Fibroblast of lung (primary cell): ENCODE measurements around the gene ENTPD3. TPM values are rescaled to one million over a fixed set of nuclear protein-coding genes. Genes with fewer than 3 reads are reported as not detected.

Experiments
- DNase-seq, 2 donors: peaks; one replicate each; pipeline versions ENCODE4 v3.0.0 to v3.0.0-alpha.2; 2010; ENCODE audit warnings: low read depth in 2 of 2
- H2AFZ ChIP-seq: 2 replicates; pipeline ENCODE4 v1.5.1; 2012; ENCODE audit warnings: low read length, control low read depth, inconsistent platforms
- H3K27ac ChIP-seq: 2 replicates; pipeline ENCODE4 v1.5.1; 2011; ENCODE audit warnings: low read length, control low read depth; ENCODE audit not compliant: insufficient read depth
- H3K27me3 ChIP-seq: 2 replicates; pipeline ENCODE4 v1.5.1; 2011; ENCODE audit warnings: mild to moderate bottlenecking, low read length; ENCODE audit not compliant: control insufficient read depth, insufficient read depth
- H3K36me3 ChIP-seq: 2 replicates; pipeline ENCODE4 v1.5.1; 2011; ENCODE audit warnings: low read length; ENCODE audit not compliant: control insufficient read depth, insufficient read depth
- H3K4me1 ChIP-seq: 2 replicates; pipeline ENCODE4 v1.5.1; 2011; ENCODE audit warnings: low read length; ENCODE audit not compliant: control insufficient read depth, insufficient read depth; ENCODE audit errors: extremely low read depth
- H3K4me2 ChIP-seq: 2 replicates; pipeline ENCODE4 v1.5.1; 2011; ENCODE audit warnings: low read length, control low read depth; ENCODE audit not compliant: insufficient read depth; ENCODE audit errors: extremely low read depth
- H3K4me3 ChIP-seq, 4 experiments: fragments of 200-600 bp in 1 of 4; sonication (generic) in 1 of 4; replicated peaks in 1 of 4; 2 replicates each; pipeline ENCODE4 v1.5.1; 2011 to 2016; ENCODE audit warnings: low read length in 4 of 4, low read depth in 3 of 4, mild to moderate bottlenecking in 3 of 4, control low read depth in 2 of 4, inconsistent platforms in 1 of 4, mixed read lengths in 1 of 4; ENCODE audit not compliant: insufficient read depth in 1 of 4; ENCODE audit errors: control extremely low read depth in 1 of 4
- H3K79me2 ChIP-seq: 2 replicates; pipeline ENCODE4 v1.5.1; 2012; ENCODE audit warnings: mild to moderate bottlenecking, low read length, inconsistent platforms; ENCODE audit not compliant: control insufficient read depth, insufficient read depth
- H3K9ac ChIP-seq: 2 replicates; pipeline ENCODE4 v1.5.1; 2011; ENCODE audit warnings: mild to moderate bottlenecking, low read length, control low read depth; ENCODE audit not compliant: insufficient read depth
- H3K9me3 ChIP-seq: 2 replicates; pipeline ENCODE4 v1.5.1; 2012; ENCODE audit warnings: low read depth, low read length; ENCODE audit not compliant: control insufficient read depth, insufficient read depth
- H4K20me1 ChIP-seq: 2 replicates; pipeline ENCODE4 v1.5.1; 2011; ENCODE audit warnings: low read length; ENCODE audit not compliant: control insufficient read depth, insufficient read depth; ENCODE audit errors: extremely low read depth
- CTCF ChIP-seq, 2 donors: IDR thresholded peaks in 1 of 2; conservative IDR thresholded peaks in 1 of 2; 1 replicate in 1 of 2; 2 replicates in 1 of 2; pipeline ENCODE4 v1.5.1; 2011 to 2012; ENCODE audit warnings: low read length in 2 of 2, control low read depth in 1 of 2, inconsistent platforms in 1 of 2, low read depth in 1 of 2, mild to moderate bottlenecking in 1 of 2
- EZH2 ChIP-seq: IDR thresholded peaks from 2 replicates; pipeline ENCODE4 v1.5.1; 2012; ENCODE audit warnings: low read length, control low read depth, mild to moderate bottlenecking; ENCODE audit errors: missing control alignments
- polyA plus RNA-seq, 2 donors: library from polyadenylated mRNA; depleted of rRNA in 1 of 2; stranded (reverse) in 1 of 2; unstranded in 1 of 2; fragments of >200 nt; gene quantifications; 2 replicates each; pipeline ENCODE4 v1.2.1, GENCODE V29; 2011 to 2012; ENCODE audit warnings: missing spikeins in 1 of 2
- total RNA-seq: library from RNA; depleted of rRNA; stranded (reverse); fragments of >200 nt; gene quantifications from 2 replicates; pipeline ENCODE4 v1.2.1, GENCODE V29; 2014

The ENTPD3 gene
- total and polyA plus RNA-seq, 2 donors (not counting 1 experiment from before 2014, with no cell fraction given) = 0.05 TPM; not detected in 1

- no peak overlapping the region for H2AFZ ChIP-seq
- H4K20me1 ChIP-seq = no peaks in the 10 kb centered on the region
- no peak overlapping the region for H3K9ac ChIP-seq
- no peaks in the 10 kb centered on the region for H3K79me2 ChIP-seq
- H3K9me3 ChIP-seq = no peaks in the 10 kb centered on the region
- TF ChIP-seq EZH2 = no peak
- TF ChIP-seq CTCF (conservative IDR thresholded peaks at IDR 0.05 in 1 of 2, IDR thresholded peaks at IDR 0.05 in 1 of 2; ENCODE audit: low read depth in 1 of 2, low read length in 2 of 2) = no peak
- H3K4me2 ChIP-seq = no peak overlapping the region
- no peak overlapping the region for H3K4me3 ChIP-seq
- DNase-seq = no peak
- H3K27me3 ChIP-seq = no peaks in the 10 kb centered on the region
- no peak overlapping the region for H3K27ac ChIP-seq
- no peaks in the 10 kb centered on the region for H3K4me1 ChIP-seq
- no peaks in the 10 kb centered on the region for H3K36me3 ChIP-seq
Observed at GRCh38 chr3:40341671-40342070, 45.3 kb upstream of the ENTPD3 start.

GRCh38 chr3:40350529-40350928, 36.5 kb upstream of the ENTPD3 start:
- Histone ChIP-seq H3K4me2 (no peak overlapping the region), H3K4me1 (no peaks in the 10 kb centered on the region), H3K4me3 (no peak overlapping the region), H3K79me2 (no peaks in the 10 kb centered on the region), H3K9me3 (no peaks in the 10 kb centered on the region), H2AFZ (no peak overlapping the region), H3K27me3 (no peaks in the 10 kb centered on the region), H3K9ac (no peak overlapping the region), H4K20me1 (no peaks in the 10 kb centered on the region), H3K27ac (no peak overlapping the region), H3K36me3 (no peaks in the 10 kb centered on the region)
- TF ChIP-seq CTCF (conservative IDR thresholded peaks at IDR 0.05 in 1 of 2, IDR thresholded peaks at IDR 0.05 in 1 of 2; ENCODE audit: low read depth in 1 of 2, low read length in 2 of 2) (no peak), EZH2 (no peak)
- DNase-seq = peak in 1 of 2 donors; percentile 1

- Histone ChIP-seq H3K9me3 (no peaks in the 10 kb centered on the region), H3K27me3 (no peaks in the 10 kb centered on the region), H3K4me3 (no peak overlapping the region), H4K20me1 (no peaks in the 10 kb centered on the region), H3K27ac (no peak overlapping the region), H3K9ac (no peak overlapping the region), H3K4me2 (no peak overlapping the region), H3K36me3 (no peaks in the 10 kb centered on the region), H3K4me1 (no peaks in the 10 kb centered on the region), H2AFZ (no peak overlapping the region), H3K79me2 (no peaks in the 10 kb centered on the region)
- DNase-seq = no peak
- no peak for TF ChIP-seq EZH2
- no peak for TF ChIP-seq CTCF (conservative IDR thresholded peaks at IDR 0.05 in 1 of 2, IDR thresholded peaks at IDR 0.05 in 1 of 2; ENCODE audit: low read depth in 1 of 2, low read length in 2 of 2)
Observed at GRCh38 chr3:40355410-40355809, 31.6 kb upstream of the ENTPD3 start.
